GM21717 (cell line): ENCODE data around the gene RAX2.
A peak's percentile ranks its signal among the peaks of the same experiment; 100 is the strongest.
"Not testable (repeated sequence)": the region's sequence is repeated elsewhere in the genome, so short reads cannot be mapped to it uniquely, and the experiment has no call there.

ENCODE experiments used
- ATAC-seq: cut with Tn5 transposase; IDR thresholded peaks from one replicate; pipeline ENCODE4 v1.9.1; 2021; ENCODE audit warnings: mild to moderate bottlenecking, moderate library complexity; ENCODE audit not compliant: unreplicated experiment

Gene RAX2

GRCh38 chr19:3778899-3779723 lies 7.1 kb upstream of the RAX2 start:
- ATAC-seq, result no peak

GRCh38 chr19:3778104-3778867 lies 6.3 kb upstream of the RAX2 start:
- ATAC-seq, result no peak

GRCh38 chr19:3776479-3777040 lies 4.5 kb upstream of the RAX2 start:
- ATAC-seq, result no peak

- no peak for ATAC-seq
These were observed 3.8 kb upstream of the RAX2 start for GRCh38 chr19:3775831-3776230.

- no peak for ATAC-seq
These were observed 3.3 kb upstream of the RAX2 start for GRCh38 chr19:3775374-3775711.

GRCh38 chr19:3774621-3775373 lies 2.8 kb upstream of the RAX2 start:
- no peak for ATAC-seq

GRCh38 chr19:3773814-3774515 lies 1.9 kb upstream of the RAX2 start:
- no peak for ATAC-seq

GRCh38 chr19:3771000-3771905 lies 775 bp downstream of the RAX2 start:
- ATAC-seq, result no peak

GRCh38 chr19:3770136-3770999 lies 1.7 kb downstream of the RAX2 start:
- ATAC-seq, result no peak

- ATAC-seq, result no peak
These were observed 2.5 kb downstream of the RAX2 start for GRCh38 chr19:3769494-3769893.

GRCh38 chr19:3768748-3769099 lies 3.3 kb downstream of the RAX2 start:
- no peak for ATAC-seq

- ATAC-seq, result no peak
These were observed 3.8 kb downstream of the RAX2 start for GRCh38 chr19:3768015-3768747.

GRCh38 chr19:3767050-3767449 lies 5.0 kb downstream of the RAX2 start:
- no peak for ATAC-seq

- ATAC-seq, result no peak
These were observed 5.5 kb downstream of the RAX2 start for GRCh38 chr19:3766520-3766919.

GRCh38 chr19:3765757-3766156 lies 6.3 kb downstream of the RAX2 start:
- ATAC-seq, result not testable (repeated sequence)

GRCh38 chr19:3765121-3765520 lies 6.9 kb downstream of the RAX2 start:
- no peak for ATAC-seq

GRCh38 chr19:3762501-3763459 lies 9.2 kb downstream of the RAX2 start, which contains the start of gene MRPL54:
Gene MRPL54 (plus strand): TSS chr19:3762682. CDS start chr19:3762701, 19 bp downstream.
- peak; percentile 66 for ATAC-seq
